ENCODE results near the gene RGS3.

Gene RGS3

DNA sequence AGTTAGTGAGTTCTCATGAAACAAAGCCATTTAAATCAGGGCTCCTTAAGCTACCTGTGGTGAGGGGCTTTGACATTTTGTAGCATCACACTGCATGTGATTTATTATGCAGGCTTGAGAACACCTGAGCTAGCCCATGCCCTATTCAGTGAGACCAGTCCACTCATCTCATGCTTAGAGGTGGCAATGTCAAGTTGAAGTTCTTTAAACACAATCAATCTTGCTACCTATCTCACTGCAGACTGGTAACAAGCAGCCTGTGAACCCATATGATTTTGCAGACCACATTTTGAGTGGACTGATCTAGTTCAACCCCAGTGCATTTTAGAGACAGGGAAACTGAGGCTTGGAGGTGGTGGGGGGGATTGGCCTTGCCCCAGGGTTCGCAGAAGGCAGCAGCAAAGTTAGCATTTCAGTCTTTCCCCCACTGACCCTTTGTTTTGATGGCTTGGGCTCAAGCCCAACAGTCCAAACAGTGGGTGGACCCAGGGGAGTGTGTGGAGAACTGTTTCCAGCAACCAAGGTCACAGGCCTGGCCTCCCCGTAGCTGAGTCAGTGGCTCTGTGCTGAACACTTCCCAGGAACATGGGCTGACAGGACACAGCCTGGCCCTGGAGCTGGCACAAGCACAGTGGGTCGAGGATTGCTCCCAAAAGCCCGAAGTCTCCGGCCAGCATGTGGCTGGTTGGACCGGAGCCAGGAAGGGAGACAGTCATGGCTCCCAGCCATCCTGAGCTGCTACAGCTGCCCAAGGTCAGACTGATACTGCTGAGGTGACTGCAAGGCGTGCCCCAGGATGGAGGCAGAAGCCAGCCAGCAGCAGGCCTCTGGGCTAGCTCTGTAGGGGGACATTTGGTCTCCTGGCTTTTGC lies 95.3 kb downstream of the RGS3 start:
- DNase-seq: no peak

DNA sequence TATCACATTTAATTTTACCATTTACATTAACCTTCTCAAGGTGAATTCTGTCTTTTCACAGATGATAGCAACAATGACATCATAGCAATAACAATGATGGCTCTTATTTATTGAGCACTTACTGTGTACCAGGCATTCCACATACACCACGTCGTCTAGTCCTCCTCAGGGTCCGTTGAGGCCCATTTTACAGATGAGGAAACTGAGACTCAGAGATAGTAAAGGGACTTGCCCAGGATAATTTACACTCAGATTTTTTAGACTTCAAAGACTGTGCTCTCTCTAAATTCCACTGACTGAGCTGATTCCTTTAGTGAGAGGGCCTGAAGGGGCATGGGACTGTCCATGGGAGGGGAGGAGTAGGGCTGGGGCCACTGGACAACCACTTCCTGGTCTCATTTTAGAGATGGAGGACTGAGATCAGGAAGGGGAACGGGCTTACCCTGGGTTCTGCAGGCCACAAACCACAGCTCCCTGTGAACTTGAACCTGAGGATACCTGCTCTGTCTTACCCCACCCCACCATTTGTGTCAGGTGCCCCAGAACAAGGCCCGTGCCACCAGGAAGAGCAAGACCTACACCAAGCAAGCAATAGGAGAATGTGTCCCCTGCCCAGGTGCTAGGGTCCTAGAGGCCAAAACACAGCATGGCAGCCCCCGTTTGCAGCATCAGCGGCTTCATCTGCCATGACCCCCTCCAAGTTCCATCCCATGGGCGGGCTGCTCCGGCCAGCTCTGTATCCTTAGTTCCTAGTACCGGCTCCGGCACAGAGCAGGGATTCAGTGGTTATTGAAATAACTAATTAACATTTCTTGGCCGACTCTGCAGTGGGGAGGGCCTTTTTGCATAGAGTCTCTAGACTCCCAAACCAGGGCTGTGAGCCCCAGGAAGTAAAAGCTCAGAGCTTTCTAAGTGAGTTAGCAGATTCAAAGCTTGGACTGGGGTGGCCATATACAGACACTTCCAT lies 96.6 kb downstream of the RGS3 start:
- DNase-seq: no peak

DNA sequence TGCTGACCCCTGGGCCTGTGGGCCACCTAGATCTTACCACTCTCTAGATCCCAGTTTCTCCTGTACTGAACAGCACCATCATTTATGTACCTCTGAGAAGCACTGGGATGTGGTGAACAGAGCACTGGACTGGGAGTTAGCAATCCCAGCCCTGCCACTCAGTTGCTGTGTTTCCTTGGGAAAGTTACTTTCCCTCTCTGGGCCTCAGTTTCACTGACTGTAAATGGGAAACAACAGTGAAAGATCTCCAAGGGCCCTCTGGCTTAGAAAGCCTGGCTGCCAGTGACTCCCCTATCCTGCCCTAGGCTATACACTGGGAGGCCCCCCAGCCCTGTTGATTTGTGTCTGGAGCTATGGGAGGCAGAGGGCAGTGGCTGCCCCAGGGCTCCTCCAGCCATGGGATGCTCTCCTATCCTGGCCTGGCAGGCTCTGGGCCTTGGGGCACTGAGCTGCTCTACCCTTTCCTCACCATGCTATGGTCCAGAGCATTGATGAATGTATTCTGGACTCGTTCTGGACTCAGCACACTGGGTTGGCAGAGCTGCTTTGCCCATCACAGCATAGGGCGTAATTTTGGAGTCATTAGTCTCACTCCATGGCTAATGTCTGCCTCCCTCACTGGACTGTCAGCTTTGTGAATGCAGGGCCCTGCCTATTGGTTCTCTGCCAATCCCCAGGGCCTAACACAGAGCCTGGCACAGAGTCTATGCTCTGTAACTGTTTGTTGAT lies 99.3 kb downstream of the RGS3 start:
- DNase-seq: no peak

DNA sequence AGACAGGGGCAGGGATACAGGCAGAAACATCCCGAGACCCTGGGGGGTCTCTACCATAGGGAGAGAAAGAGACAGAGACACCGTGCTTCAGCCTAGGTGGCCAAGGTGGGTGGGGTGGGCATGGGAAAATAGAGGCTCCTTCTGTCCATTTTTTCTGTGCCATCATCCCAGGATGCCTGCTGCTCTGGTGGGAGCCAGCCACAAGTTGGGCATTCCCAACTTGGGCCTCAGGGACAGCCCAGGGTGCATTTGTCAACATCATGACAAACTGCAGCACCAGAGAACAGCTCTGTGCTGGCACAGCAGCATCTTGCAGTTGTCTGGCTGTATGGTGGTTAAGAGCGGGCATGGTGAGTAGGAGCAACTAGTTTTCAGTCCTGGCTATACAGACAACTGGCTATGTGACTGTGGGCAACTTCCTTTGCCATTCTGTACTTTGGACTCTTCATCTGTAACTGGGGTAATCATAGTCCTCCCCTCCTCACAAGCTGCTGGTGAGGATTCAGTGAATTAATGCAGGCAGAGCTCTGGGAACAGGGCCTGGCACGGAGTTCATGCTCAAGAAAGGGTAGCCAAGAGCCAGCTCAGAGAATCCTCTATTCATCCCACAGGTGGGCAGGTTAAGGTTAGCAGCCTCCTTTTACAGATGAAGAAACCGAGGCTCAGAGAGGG lies 100.4 kb downstream of the RGS3 start:
- no peak for DNase-seq

DNA sequence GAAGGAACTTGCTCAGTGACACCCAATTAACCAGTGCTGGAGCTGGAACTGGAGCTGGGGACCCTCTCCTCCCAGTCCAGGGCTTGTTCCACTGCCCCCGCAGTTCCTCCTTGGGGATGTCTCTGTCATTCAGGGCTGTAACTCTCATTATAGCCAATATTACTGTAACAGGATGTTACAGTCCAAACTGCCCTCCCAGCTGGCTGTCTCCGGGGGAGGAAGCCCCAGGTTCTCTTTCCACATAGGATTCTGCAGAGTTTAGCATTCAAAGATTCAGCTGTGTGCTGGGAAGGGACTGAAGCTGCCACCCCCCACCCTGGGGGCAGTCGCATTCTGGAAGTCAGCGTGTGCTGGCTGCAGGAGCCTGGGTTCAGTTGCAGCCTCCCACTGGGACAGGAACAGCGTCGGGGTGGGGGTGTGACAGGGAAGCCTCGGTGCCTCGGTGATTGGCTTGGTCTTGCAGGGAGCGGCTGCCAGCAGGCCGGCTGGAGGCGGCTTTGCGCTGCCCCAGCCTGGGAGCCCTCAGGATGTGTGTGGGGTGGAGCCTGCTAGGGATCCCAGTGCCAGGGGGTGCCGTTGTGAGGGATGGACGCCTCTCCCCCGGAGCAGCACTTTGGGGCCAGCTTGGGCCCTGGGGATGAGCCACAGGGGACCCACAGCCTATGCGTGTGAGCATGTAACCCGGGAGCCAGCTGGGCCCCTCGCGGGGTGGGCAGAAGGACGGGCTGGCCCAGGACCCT lies 101.1 kb downstream of the RGS3 start:
- no peak for DNase-seq

DNA sequence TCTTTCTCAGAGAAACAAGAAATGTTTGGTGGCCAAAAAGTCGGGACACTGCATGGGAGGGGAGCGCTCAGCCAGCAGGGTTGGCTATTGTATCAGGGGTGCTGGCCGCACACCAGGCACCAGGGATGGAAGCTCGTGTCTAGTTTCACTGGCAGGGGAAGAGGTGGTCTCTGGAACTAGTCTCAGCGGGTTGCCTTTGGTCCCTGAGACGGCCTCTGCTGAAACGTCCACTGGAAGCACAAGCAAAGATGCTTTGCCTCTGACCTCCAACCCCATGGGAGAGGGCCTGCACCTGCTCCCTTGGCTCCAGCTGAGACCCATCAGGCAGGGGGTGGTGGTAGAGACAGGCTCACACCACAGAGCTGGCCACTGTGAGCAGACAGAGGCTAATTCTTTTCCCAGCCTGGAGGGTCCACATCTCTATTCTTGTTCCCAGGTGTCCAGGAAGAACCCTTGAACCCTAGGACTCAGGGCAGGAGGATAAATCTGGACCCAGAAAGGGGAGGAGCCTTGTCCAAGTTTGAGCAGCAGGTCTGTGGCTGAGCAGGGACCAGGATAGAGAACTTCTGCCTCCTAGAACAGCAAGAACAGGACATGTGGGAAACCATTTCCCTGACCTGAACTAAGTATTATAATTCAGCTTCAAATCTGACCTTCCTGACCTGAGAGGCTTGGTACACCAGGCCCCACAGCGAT lies 102.6 kb downstream of the RGS3 start:
- DNase-seq: no peak

DNA sequence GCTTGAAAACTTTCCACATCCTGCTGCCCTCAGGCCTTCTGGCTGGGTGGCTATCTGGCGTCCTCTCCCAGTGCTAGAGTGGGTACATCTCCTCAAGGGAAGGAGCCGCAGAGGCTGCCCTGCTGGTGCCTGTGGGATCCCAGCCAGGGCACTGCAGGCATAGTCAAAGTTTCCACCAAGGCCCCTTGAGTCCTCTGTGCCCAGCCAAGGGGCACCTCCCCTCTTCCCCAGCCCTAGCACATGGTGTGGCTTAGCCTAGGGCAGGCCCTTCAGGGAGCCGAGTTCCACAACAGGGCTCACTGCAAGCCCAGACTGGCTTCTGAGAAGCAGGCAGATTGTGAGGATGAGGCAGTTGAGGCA lies 103.2 kb downstream of the RGS3 start:
- no peak for DNase-seq

DNA sequence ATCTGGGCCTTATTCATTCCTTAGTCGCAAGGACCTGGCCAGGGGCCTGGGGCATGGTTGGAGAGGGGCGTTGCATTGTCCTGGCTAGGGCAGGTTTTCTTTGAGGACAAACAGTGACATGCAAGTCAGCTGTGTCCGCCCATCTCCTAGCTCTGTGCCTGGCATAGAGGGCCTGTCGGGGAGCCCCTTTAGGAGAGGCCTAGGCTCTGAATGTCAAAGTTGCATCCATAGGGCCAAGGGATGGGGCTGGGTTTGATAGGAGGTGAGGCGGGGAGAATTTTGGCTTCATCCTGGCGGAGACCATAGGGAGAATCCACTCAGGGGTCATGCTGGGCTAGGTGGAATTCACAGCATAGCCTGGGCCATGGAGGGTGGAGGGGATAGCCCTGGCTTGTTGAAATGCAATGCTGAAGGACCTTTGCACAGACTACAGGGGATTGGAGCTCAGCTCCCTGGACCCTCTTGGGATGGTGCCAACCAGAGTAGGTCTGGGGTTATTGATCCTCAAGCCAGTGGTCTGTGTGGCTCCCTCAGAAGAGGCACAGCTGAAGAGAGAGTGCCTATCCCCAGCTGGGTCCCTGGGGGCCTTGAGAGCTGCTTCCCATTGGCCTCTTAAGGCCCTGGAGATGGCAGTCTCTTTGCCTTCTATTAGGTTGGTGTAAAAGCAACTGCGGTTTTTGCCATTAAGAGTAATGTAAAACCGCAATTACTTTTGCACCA lies 104.0 kb downstream of the RGS3 start:
- DNase-seq: peak in 1 of 2 experiments; percentile 23

DNA sequence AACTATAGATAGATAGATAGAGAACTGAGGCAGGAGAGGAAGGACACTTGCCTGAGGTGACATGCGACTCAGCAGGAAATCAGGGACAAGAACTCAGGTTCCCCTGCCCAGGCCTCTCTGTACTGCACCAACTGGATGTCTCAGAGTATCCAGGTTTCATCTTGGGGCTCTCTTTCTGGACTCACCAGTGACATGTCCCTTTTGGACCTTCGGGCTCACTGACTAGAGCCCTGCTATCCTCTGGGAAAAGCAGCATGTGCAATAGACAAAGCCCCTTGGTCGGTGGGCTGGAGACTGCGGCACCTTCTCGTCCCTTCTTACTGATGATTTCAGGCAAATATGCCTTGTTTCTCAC lies 104.5 kb downstream of the RGS3 start:
- DNase-seq: no peak

DNA sequence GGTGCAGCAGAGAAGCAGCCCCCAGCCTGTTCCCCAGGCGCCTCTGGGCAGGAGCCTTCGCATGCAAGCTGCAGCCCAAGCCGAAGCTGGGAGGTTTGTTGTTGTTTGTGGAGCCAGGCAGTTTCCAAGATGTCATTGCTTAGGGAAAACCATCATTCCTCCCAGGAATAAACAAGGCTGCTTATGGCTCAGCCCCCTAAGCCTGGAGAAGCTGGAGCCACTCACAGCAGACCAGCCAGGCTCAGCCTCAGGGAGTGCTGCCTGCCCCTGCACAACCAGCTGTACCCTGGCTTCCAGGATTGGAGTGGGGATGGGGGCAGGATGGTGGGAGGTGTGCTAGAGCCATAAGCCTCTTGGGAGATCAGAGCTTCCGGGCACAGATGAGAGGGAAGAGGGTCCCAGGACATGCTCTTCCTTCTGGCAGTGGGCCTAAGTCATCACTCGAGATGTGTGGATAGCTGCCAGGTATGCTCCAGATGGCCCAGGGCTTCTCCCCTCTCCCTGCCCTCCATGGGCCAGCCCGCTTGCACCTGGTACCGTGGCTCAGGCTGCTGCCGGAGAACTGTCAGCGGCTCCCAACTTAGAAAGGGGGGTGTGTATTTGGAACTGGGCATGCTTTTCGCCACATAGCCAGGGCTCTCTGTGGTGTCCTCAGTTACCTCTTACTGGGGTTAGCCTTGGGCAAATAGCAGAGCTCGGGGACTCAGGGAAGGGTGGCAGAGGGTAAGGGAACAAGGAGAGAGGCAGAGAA lies 105.2 kb downstream of the RGS3 start:
- DNase-seq: peak; percentile 99

DNA sequence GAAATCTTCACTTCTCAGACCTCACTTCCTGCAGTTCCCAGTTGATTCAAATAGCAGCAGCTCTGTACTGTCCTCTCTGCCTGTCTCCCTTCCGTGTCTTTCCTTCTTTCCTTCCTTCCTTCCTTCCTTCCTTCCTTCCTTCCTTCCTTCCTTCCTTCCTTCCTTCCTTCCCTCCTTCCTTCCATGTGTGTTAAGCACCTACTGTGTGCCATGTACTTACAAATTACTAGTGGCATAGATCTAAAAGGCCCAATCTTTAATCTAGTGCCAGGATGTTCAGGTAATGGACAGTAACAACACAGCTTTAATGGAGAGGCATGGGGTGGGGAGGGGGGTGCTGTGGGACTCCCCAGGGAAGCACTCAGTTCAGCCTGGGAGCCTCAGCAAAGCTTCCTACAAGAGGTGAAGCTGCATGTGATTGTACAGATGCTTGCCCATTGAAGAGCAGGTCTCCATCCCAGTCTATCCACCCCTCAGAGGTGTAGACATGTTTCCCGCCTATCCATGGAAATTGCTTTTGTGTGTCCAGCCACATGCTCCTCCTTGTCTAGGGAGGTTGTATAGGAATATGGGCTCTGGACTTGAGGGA lies 106.0 kb downstream of the RGS3 start:
- no peak for DNase-seq

DNA sequence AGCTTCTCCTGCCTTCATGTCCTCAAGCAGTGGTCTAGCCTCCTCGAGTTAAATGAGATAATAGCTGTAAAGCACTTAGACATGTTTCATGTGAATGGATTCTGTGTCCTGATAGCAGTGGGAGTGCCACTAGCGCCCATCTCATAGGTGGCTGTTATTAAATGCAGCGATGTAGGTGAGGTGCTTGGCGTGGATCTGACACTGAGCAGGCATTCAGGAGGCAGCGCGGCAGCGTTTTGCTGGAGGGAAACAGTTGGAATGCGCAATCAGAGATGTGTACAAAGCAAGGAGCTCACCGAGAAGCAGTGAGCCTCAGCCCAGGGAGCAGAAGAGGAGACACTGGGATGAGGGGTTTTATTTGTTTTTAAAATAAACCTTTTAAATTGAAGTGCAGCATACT lies 106.6 kb downstream of the RGS3 start:
- no peak for DNase-seq

DNA sequence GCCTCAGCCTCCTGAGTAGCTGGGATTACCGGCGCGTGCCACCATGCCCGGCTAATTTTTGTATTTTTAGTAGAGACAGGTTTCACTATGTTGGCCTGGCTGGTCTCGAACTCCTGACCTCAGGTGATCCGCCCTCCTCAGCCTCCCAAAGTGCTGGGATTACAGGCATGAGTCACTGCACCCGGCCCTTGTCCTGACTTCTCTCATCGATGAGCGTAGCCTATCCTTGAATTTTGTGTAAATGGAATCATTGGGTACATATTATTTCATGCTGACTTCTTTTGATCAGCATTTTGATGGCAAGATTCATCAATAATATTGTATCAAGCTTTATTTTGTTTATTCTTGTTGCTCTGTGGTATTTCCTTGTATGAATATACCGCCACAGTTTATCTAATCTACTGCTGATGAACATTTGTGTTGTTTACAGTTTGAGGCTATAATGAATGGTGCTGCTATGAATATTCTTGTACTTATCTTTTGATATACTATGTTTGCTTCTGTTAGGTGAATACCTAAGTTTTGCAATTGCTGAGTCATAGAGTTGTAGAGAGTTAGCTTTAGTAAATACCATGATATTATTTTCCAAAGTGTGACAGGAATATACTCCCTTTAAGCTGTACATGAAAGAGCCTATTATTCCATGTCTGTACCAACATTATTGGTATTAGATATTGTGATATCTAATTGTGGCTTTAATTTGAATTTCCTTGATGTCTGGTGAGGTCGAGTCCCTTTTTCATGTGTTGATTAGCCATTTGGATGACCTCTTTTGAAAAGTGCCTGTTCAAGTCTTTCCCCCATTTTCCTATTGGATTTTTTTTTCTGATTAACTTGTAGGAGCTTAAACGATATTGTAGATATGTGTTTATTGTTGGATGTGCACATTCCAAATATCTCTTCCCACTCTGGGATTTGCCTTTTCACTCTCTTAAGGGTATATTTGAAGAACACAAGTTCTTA lies 107.5 kb downstream of the RGS3 start:
- no peak for DNase-seq

DNA sequence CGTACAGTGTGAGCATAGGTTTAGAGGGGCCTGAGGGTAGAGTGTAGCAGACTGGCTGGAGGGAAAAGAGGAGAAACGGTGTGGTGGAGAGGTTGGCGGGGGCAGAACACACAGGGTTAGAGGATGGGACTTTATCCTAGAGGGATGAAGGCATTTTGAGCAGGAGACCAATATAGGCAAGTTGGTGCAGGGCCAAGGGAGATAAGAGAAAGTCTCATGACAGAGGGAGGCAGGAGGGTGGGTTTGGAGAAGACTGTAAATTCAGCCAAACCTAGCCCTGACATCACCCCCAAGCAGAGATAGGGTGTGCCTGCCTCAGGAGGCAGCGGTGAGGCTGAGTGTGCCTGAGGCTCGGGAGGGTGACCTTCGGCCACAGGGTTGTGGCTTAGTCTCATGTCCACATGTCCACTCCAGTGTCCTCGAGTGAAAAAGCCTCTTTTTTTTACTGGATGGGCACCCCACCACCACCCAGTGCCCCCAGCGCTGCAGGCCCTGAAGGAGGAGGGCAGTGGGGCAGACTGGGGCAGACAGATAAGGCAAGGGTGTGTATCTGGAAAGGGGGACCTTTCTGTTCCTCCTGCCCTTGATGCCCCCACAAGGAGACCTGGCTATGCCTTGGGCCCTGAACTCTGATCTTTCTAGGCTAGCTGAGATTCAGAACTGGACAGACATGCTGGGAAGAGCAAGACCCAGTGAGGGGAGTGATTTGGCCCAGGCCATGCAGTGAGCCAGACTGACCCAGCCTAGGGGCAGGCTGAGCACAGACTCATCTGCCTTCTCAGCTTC lies 108.7 kb downstream of the RGS3 start:
- no peak for DNase-seq

DNA sequence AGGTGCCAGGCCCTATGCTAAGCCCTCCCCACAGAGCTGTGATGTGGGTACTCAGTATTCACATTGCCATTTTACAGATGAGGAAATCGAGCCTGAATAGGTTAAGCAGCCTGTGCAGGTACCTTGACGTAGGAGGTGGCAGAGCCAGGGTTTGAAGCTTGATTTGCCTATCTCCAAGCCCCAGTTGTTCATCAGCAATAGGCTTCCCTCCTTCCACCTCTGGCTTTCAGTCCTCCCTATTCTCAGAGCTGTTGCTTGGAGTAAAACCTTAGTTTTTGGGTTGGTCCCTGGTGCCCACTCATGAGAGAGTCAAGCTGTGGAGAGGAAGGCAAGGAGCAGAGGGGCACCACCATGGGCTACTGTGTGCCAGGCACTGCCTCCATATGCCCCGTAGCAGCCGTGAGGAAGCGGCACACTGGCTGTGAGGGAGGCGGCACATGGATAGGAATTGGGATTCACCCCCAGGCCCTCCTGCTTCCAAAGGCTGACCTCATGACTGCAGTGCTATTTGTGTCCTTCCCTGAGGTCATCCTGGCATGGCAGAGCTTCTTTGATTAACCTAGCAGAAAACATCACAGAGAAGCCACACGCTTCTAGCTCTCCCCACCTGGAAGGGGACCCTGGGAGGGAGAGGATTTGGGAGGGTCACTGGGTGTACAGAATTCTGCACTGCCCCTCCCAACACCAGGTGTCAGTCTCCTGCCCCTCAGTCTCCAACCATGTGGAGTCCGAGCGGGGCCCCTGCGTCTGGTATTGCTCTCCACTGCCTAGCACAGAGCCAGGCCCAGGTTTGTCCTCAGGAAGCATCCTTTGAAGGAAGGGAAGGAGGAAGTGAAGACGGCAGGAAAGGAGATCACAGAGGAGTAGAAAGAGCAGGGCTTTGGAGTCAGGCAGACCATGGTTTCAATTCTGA lies 109.8 kb downstream of the RGS3 start:
- no peak for DNase-seq

DNA sequence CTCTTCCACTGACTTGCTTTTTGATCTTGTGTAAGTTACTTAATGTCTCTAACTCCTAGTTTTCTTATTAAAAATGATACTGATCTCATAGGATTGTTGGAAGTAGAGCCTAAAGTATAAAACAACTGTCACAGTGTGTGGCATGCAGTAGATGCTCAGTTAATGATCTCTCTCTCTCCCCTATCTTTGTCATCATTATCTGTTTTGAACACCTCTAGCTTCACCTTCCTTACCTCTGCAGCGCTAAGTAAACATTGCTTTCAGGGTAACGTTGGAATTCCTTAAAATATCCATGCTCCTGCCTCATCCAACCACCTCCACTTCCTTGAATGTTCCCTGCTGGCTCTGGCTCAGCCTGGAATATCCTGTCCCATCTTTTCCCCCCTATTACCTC lies 110.4 kb downstream of the RGS3 start:
- no peak for DNase-seq

Data from NCI-H524 (cell line).